ENCODE data around the gene PHF21B.

DNA sequence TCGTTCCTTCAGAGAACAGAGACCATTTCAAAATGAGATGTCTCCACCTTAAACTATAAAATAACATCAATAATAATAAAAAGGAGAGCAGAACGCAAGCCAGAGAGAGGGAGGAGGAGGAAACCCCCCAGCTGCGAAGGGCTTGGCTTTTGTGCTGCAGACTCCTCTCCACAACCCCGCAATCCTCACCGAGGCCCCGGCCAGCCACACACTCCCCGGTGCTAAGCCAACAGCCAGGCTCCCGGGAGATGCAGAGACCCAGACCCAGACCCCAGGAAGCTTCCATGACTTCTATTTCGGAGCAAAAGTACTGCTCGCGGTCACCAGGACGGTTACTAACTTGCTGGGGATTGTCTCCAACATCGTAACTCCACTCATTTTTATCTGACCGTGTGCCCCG is 10.6 kb downstream of the PHF21B start:
- TF ChIP-seq POLR2AphosphoS5 (IDR thresholded peaks at IDR 0.05; ENCODE audit: borderline replicate concordance, low read depth, low read length) (no peak), EZH2 (IDR thresholded peaks at IDR 0.05) (no peak), FOXP2 (optimal IDR thresholded peaks at IDR 0.05; ENCODE audit: control extremely low read depth, extremely low read length, insufficient read depth) (no peak)
